ENCODE results near the gene HMCN2. TPM values are rescaled to one million over a fixed set of nuclear protein-coding genes. Genes with fewer than 3 reads are reported as not detected.

HMCN2 gene, protein sequence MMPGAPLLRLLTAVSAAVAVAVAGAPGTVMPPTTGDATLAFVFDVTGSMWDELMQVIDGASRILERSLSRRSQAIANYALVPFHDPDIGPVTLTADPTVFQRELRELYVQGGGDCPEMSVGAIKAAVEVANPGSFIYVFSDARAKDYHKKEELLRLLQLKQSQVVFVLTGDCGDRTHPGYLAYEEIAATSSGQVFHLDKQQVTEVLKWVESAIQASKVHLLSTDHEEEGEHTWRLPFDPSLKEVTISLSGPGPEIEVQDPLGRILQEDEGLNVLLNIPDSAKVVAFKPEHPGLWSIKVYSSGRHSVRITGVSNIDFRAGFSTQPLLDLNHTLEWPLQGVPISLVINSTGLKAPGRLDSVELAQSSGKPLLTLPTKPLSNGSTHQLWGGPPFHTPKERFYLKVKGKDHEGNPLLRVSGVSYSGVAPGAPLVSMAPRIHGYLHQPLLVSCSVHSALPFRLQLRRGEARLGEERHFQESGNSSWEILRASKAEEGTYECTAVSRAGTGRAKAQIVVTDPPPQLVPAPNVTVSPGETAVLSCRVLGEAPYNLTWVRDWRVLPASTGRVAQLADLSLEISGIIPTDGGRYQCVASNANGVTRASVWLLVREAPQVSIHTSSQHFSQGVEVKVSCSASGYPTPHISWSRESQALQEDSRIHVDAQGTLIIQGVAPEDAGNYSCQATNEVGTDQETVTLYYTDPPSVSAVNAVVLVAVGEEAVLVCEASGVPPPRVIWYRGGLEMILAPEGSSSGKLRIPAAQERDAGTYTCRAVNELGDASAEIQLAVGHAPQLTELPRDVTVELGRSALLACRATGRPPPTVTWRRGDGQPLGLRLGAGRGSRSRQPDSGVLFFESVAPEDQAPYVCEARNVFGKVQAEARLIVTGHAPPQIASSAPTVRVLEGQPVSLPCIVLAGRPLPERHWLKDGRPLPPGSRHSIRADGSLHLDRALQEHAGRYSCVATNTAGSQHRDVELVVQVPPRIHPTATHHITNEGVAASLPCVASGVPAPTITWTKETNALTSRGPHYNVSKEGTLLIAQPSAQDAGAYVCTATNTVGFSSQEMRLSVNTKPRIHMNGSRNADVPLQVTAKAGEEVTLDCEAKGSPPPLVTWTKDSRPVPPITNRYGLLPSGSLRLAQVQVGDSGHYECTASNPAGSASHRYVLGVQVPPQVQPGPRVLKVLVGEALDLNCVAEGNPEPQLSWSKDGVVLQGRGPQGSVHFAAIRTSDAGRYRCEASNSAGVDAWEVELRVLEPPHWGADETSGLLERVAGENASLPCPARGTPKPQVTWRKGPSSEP (N-terminal part only)
- total RNA-seq: 0.18 and 0.36 TPM in 2 replicates
- polyA plus RNA-seq: 0.27 and 0.45 TPM in 2 replicates

DNA sequence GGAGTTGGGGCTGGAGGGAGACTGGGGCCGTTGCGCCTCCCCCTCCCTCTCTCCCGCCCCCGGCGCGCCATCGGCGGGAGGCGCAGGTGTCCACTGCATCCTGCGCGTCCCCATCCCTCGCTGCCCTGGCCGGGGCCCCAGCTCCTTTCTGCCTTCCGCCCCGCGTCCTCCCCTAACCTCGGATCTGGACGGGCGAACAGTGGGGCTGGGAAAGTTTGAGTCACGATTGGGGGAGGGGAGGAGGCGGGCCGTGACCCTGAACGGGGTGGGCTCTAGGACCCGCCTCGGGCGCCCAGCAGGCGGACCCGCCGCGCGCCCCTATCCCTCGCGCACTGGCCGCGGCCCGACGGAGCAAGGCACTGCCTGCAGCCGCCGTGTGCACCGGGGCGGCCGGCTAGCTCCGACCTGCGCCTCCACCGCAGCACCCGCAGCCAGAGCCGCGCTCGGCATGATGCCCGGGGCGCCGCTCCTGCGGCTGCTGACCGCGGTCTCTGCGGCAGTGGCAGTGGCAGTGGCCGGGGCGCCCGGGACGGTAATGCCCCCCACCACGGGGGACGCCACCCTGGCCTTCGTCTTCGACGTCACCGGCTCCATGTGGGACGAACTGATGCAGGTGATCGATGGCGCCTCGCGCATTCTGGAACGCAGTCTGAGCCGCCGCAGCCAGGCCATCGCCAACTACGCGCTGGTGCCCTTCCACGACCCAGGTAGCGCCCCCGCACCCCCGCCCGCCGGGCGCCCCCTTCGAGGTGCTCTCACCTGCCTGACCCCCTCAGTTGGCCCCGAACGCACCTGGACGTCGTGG is at the start of gene HMCN2:
Gene HMCN2, plus strand, starts transcription at position 330 of the 805 bp plus-strand sequence. Its CDS starts 119 bp downstream, at position 449.
- H3K27me3 ChIP-seq: peaks cover 72% of the 10 kb centered on the region
- TF ChIP-seq, protein P1, sequence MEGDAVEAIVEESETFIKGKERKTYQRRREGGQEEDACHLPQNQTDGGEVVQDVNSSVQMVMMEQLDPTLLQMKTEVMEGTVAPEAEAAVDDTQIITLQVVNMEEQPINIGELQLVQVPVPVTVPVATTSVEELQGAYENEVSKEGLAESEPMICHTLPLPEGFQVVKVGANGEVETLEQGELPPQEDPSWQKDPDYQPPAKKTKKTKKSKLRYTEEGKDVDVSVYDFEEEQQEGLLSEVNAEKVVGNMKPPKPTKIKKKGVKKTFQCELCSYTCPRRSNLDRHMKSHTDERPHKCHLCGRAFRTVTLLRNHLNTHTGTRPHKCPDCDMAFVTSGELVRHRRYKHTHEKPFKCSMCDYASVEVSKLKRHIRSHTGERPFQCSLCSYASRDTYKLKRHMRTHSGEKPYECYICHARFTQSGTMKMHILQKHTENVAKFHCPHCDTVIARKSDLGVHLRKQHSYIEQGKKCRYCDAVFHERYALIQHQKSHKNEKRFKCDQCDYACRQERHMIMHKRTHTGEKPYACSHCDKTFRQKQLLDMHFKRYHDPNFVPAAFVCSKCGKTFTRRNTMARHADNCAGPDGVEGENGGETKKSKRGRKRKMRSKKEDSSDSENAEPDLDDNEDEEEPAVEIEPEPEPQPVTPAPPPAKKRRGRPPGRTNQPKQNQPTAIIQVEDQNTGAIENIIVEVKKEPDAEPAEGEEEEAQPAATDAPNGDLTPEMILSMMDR (IDR thresholded peaks at IDR 0.05; ENCODE audit: low read depth, low read length): no peak
- peak within 1 kb of the TSS; percentile 31 for H3K4me3 ChIP-seq
- peak; percentile 29 to 66 for DNase-seq (ENCODE audit: low read depth in 1 of 2, low spot score in 1 of 2)
- no peaks in the 10 kb centered on the region for H3K9me3 ChIP-seq (ENCODE audit: low read depth)
- H3K4me1 ChIP-seq (ENCODE audit: low read depth): peaks cover 4% of the 10 kb centered on the region
- H3K27ac ChIP-seq: no peak within 1 kb of the TSS
- no peaks in the 10 kb centered on the region for H3K36me3 ChIP-seq

DNA sequence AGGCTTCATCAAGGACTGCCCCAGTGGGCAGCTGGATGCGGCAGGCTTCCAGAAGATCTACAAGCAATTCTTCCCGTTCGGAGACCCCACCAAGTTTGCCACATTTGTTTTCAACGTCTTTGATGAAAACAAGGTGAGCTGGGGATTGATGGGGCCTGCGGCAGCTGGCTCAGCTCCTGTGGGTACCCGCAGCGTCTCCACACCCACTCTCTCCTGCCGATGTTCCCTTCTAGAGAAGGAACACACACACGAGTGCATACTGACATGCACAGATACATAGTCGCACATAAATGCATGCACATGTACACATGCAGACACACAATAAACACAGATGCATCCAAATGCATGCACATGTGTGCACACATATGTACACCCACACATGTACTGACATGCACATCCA is 47.7 kb upstream of the HMCN2 start:
- no peaks in the 10 kb centered on the region for H3K27me3 ChIP-seq
- peaks cover 30% of the 10 kb centered on the region for H3K4me1 ChIP-seq (ENCODE audit: low read depth)
- H3K27ac ChIP-seq: no peak overlapping the region
- DNase-seq (ENCODE audit: low read depth in 1 of 2, low spot score in 1 of 2): no peak
- no peak overlapping the region for H3K4me3 ChIP-seq
- TF ChIP-seq, protein P1 (IDR thresholded peaks at IDR 0.05; ENCODE audit: low read depth, low read length): no peak
- no peaks in the 10 kb centered on the region for H3K9me3 ChIP-seq (ENCODE audit: low read depth)
- H3K36me3 ChIP-seq: peaks cover 5% of the 10 kb centered on the region

DNA sequence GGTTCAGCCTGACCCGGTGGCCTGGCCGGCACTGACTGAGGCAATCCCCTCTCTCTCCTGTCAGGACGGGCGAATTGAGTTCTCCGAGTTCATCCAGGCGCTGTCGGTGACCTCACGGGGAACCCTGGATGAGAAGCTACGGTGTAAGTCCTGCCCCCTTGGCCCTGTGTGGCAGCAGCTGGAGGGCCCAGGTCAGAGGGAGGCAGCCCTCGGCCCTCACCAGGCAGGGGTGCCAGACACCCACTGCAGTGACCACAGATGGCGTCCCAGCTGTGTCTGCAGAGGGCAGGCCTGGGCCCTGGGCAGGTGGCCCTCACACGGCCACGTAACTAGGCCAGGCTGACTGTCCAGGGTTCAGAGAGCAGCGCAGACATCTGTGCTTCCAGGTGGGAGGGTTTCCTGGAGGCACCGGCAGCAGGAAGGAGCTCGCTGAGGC is 45.9 kb upstream of the HMCN2 start:
- TF ChIP-seq, protein P1 (IDR thresholded peaks at IDR 0.05; ENCODE audit: low read depth, low read length): no peak
- Histone ChIP-seq H3K27me3 (no peaks in the 10 kb centered on the region), H3K9me3 (ENCODE audit: low read depth) (no peaks in the 10 kb centered on the region), H3K27ac (peak overlapping the region; percentile 76), H3K4me1 (ENCODE audit: low read depth) (peaks cover 22% of the 10 kb centered on the region), H3K4me3 (no peak overlapping the region), H3K36me3 (peaks cover 5% of the 10 kb centered on the region)
- no peak for DNase-seq (ENCODE audit: low read depth in 1 of 2, low spot score in 1 of 2)

DNA sequence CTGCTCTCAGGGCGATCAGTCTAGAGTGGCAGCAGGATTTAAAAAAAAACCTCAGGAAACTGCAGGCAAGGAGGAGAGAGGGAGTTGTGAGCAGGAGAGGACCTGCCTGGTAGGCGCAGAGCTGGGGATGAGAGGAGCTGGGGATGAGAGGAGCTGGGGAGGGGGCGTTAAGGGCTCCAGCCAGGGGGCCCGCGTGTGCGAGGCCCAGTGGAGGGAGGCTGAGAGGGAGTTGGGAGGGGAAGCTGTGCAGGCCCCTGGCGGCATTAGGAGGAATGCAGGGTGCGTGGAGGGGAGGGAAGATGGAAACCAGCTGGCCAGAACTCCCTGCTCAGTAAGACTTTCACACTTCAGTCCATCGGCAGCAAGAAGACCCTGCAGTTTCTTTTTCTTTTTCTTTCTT is 45.2 kb upstream of the HMCN2 start:
- H3K27me3 ChIP-seq: no peaks in the 10 kb centered on the region
- peaks cover 15% of the 10 kb centered on the region for H3K4me1 ChIP-seq (ENCODE audit: low read depth)
- no peak overlapping the region for H3K4me3 ChIP-seq
- H3K9me3 ChIP-seq (ENCODE audit: low read depth): no peaks in the 10 kb centered on the region
- H3K36me3 ChIP-seq: peaks cover 5% of the 10 kb centered on the region
- TF ChIP-seq, protein P1 (IDR thresholded peaks at IDR 0.05; ENCODE audit: low read depth, low read length): peak; percentile 43
- H3K27ac ChIP-seq: peak overlapping the region; percentile 76
- peak; percentile 77 to 79 for DNase-seq (ENCODE audit: low read depth in 1 of 2, low spot score in 1 of 2)
